ENCODE data around the gene KIF1A.
"Not testable (repeated sequence)": the region's sequence is repeated elsewhere in the genome, so short reads cannot be mapped to it uniquely, and the experiment has no call there.

KIF1A gene

DNA sequence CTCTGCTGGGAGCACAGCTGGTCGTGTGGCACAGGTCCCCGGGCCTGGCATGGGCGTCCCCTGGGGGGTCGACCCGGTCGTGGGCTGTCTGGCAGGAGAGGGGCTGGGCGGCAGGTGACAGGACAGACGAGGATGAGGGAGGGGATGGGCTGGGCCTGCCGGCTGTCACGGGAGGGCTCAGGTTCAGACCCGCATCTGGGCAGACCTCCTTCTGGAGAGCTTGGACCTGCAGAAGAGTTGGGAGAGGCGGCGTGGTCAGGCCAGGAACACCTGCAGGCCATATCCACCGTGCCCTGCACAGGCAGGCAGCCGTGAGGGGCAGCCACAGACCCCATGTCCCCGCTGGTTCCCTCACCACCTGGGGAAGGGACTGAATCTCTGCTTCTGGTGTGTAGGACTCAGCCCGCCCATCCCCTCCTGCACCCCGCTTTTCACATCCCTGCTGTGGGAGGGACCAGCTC is 102.8 kb downstream of the KIF1A start:
- no peak for DNase-seq

DNA sequence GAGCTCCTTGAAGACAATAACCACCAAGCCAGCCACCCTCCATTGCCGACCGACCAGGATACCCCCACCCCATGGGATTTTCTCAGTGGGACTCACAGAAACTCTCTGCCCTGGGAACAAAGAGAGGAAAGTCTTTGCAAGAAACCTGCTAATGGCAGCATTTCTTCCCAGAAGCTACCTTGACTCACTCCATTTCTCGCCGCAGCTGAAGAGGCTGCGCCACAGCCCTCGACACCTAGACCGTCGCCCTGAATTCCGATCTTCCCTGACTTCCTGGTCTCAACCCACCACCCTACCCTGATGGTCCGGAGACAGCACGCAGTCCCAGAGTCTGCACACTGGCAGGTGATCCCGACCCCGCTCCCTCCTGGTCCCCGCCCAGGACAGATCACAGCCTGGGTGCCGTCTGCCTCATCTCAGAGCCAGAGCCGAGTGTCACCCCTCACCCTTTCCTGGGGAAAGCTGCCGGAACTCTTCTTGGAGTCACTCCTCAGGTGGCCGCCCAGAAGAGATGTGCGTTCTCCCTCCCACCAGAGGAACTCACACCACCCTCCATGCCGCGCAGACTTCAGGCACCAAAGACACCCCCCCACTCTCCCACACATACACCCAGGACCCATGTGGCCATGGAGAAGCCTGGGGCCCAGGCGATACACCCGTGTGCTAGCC is 103.8 kb downstream of the KIF1A start:
- DNase-seq: no peak

GRCh38 chr2:240714747-240715725 is 105.0 kb downstream of the KIF1A start:
- DNase-seq: no peak

DNA sequence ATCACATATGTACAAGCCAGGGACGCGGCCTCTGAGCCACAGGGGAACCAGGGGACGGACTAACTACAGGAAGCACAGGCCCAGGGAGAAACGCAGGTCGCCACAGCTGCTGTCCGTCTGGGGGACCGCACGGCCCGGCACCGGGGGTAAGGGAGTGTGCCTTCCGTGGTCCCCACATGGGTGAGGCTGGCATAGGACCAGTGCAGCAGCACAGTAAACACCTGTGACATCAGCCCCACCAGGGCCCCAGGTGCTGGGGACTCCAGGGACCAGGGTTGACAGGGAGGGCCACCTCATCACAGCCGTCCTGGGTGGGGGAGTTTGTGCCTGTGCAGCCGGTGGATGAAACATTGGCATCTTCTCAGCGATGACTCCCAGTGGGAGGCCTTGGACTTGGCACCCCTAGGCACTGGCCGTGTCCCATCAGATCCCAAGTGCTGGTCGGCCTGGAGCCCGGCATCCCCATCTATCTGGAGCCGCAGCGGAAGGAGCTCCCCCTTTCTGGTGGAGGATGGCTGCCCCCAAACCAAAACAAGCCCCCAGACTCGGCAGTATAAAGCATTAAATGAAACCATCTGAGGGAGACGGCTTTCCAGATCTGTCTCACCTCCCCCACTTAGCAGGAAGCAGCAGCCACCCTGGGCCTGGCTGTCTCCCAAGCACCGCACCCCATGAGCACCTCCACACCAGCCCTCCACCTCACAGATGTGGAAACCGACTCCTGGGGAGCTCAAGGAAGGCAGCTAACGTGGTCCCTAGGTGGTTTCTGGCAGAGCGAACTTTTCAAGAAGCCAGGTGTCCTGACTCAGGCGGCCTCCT is 105.9 kb downstream of the KIF1A start:
- DNase-seq: no peak

DNA sequence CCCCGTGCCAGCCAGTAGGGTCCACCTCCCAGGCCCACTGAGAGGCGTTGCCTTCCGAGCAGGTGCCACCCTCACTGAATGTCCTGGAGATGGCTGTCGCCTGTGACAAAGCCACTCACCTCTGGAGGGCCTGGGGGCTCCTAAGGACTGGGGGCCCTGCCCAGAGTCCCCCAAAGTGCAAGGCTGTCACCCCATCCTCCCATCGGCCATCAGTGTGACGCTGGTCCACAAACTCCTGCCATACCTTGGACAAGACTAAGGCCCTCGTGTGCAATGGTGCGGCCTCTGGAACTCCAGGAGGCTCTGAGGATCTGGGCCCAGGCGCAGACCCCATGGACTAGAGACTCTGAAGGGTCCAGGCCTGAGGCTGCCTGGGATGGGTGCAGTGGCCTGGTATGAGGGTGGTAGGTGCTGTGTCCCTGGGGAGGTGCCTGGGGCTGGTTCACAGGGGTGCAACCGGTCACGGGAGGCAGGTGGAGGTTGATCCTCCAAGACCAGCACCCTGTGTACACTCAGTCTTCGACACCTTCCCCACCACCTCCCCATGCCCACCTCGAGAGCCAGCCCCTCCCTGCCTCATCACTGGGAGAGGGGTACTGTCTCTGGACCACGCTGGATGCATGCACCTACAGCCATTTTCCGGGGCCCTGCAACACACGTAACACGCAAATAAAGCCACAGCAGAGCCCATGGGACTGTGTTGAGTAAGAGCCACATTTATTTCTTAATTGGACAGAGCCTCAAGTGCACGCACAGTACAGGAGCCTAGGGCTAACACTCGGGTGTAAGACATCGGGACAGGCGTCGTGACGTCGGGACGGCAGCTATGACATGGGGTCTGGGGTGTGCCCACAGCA is 106.7 kb downstream of the KIF1A start:
- no peak for DNase-seq

DNA sequence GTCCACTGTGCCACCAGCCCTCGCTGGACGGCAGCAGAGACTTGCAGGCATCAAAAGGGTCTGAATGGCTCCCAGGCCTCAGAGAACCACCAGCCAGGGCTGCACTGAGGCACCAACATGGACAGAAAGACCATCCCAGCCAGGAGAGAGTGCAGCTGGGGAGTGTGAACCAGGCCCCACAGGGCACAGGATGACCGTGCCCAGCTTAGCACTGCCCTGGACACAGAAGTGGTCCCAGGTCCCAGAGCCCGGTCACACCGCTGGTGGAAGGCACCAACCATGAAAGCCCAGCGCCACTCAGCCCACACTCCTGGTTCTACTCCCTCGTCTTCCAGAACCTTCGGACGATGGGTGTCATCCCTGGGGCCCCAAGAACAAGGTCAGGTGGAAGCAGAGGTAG is 107.9 kb downstream of the KIF1A start:
- no peak for DNase-seq

- DNase-seq: no peak
Observed at GRCh38 chr2:240711701-240712100, 108.3 kb downstream of the KIF1A start.

DNA sequence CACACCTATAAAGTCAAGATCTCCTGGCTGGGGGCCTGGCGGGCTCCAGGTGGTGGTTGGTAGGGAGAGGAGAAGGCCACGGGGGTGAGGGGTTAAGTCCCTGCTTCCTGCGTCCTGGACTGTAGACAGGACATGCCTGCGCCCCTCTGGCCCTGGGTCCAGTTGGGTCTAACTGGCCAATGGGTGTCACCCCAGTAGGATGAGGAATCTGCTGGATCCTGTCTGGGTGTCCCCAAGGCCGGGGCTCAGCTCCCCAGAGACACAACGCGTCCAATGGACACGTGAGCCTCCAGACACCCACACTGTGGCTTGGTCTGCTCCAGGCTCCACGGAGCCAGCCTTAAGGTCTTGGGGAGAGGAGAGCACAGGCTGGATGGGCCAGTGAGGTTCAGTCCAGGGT is 108.7 kb downstream of the KIF1A start:
- no peak for DNase-seq

- DNase-seq: no peak
Observed at GRCh38 chr2:240708457-240708856, 111.6 kb downstream of the KIF1A start.

DNA sequence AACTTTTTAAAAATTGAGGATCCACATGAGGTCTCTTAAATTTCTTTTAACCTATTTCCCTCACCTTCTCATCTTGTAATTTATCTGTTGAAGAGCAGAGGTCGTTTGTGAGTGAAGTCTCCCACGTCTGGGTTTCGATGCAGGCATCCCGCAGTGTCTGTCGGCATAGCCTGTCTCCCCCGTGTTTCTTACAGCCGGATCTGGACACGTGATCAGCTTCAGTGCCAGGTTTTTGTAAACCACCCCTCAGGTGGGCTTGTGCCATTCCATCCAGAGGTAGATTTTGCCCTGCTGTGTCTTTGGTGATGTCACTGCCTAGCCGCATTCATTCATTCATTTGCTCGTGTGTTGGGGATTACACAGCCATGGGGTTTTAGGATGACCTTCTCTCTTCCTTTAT is 112.2 kb downstream of the KIF1A start:
- DNase-seq: no peak

GRCh38 chr2:240707043-240707756 is 112.8 kb downstream of the KIF1A start:
- DNase-seq: no peak

DNA sequence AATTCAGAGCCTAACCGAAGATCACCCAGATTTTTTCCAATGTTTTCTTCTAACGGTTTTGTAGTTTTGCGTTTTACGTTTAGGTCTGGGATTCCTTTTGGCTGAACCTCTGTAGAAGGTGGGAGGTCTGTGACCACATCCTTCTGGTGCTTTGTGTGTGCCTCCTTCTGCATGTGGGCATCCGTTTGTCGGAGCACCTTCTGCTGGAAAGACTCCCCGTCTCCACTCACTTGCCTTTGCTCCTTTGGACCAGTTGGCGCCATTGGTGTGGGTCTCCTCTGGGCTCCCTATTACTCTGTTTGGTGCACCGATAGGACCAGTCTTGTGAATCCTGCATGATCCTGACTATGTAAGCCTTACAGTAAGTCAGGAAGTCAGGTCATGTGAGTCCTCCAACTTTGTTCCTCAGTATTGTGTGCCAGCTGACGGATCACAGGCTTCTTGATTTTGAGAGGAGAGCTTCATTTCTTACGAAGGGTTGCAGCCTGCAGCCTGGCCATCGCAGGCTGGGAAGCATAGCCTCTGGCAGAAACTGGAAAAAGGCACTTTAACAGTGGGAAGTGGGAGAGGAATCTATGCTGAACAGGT is 114.7 kb downstream of the KIF1A start:
- DNase-seq: no peak

DNA sequence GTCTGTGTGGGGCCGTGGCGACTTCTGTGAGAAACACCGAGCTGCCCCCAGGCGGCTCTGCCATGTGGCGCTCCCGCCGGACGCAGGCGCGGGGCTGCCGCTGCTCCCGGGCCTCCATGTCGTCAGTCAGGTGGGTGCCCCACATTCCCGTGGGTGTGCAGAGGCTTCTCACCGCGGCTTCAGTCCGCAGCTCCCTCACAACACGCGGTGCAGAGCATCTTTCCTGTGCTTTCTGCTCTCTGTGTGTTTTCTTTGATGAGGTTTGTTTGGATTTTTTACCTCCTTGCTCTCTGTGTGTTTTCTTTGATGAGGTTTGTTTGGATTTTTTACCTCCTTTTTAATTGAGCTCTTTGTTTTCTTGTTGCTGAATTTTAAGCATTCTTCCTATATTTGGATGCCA is 115.4 kb downstream of the KIF1A start:
- DNase-seq: no peak

- no peak for DNase-seq
Observed at GRCh38 chr2:240703417-240704341, 116.3 kb downstream of the KIF1A start.

GRCh38 chr2:240702640-240703011 is 117.4 kb downstream of the KIF1A start:
- DNase-seq: no peak

DNA sequence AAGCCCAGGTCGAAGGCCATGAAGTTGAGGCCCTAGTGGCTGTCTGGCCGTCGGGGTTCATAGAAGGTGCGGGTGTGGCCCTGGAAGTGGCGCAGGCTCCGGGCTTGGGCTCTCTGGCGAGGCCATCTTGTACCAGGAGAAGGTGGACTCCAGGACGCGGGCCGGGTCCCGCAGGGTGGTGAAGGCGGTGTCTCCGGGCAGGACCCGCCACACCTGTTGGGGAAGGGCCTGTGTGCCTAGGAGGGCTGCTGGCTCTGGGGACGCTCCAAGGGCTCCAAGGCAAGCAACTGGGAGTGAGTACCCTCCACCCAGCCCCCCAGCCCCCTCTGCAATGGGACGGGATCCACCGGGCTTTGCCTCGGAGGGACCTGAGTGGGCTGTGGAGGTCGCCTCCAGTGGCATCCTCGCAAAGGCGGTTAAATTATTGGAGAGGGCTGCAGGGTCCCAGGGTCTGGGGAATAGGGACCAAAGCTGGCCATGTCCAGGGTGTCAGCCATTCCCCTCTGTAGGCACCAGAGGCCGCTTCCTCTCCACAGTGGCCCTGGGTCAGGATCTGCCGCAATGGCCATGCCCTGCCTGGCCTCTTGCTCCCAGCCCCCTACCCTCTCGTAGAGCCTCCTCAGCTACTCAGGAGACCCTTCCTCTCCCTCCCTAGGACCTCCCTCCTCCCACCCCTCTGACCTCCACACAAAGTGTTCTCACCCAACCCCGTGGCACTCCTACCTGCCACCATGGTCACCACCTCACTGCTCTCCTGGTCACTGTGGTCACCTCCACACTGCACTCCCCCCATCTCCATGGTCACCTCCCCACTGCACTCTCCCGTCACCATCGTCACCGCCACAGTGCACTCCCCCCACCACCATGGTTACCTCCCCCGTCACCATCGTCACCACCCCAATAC is 118.0 kb downstream of the KIF1A start:
- no peak for DNase-seq

- no peak for DNase-seq
Observed at GRCh38 chr2:240701091-240701735, 118.8 kb downstream of the KIF1A start.

DNA sequence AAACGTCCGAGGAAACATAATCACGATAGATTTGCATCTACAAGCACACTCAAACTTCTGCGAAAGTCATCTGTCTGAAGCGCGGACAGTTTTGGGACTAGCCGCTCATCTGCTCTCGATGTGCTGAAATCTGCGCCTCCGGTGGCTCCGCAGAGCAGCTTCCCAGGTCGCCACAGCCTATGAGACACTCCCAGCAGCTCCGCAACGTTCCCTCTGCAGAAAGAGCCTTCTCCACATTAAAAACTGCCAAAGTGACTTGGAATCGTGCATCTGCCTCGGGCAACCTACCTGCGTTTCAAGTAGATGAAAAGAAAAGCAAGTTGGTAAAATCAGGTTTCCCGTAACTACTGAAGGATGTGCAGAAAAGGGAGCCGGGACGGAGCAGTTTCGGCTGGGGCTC is 119.4 kb downstream of the KIF1A start:
- DNase-seq: not testable (repeated sequence)
